Fibroblast of mammary gland (primary cell): ENCODE data around the gene PIP5K1A.

ENCODE experiments used
- DNase-seq: peaks from one replicate; pipeline ENCODE4 v3.0.0-alpha.2; 2010; ENCODE audit warnings: low read depth
- H3K4me3 ChIP-seq: 2 replicates; pipeline ENCODE4 v1.5.1; 2011; ENCODE audit warnings: low read depth, mild to moderate bottlenecking, low read length, moderate library complexity; ENCODE audit not compliant: control insufficient read depth
- CTCF ChIP-seq: conservative IDR thresholded peaks from 2 replicates; pipeline ENCODE4 v1.5.1; 2011; ENCODE audit warnings: low read depth, low read length, inconsistent platforms; ENCODE audit not compliant: control insufficient read depth, insufficient read depth

Gene PIP5K1A

GRCh38 chr1:151282883-151283725 lies 84.8 kb downstream of the PIP5K1A start:
- TF ChIP-seq CTCF: no peak
- DNase-seq: no peak
- H3K4me3 ChIP-seq: peak overlapping the region; percentile 95

GRCh38 chr1:151284013-151284577 lies 85.7 kb downstream of the PIP5K1A start:
- DNase-seq: no peak
- no peak for TF ChIP-seq CTCF
- no peak overlapping the region for H3K4me3 ChIP-seq

- no peak overlapping the region for H3K4me3 ChIP-seq
- TF ChIP-seq CTCF: no peak
Measured at GRCh38 chr1:151286619-151287340, 88.4 kb downstream of the PIP5K1A start.

GRCh38 chr1:151287341-151287699 lies 89.0 kb downstream of the PIP5K1A start:
- DNase-seq: no peak
- H3K4me3 ChIP-seq: no peak overlapping the region
- TF ChIP-seq CTCF: no peak

More at GRCh38 chr1:151286619-151287340, 88.4 kb downstream of the PIP5K1A start:
- DNase-seq: no peak

- DNase-seq: no peak
- no peak for TF ChIP-seq CTCF
- H3K4me3 ChIP-seq: no peak overlapping the region
Measured at GRCh38 chr1:151287767-151288500, 89.6 kb downstream of the PIP5K1A start.

GRCh38 chr1:151288502-151288901 lies 90.2 kb downstream of the PIP5K1A start:
- no peak for DNase-seq
- no peak for TF ChIP-seq CTCF
- no peak overlapping the region for H3K4me3 ChIP-seq
